Lower leg skin (tissue), 3 donors: ENCODE data around the gene MYO1A.

Experiments used
- CTCF ChIP-seq, 3 donors: fragments of 450-650 bp; IDR thresholded peaks; one replicate each; pipeline ENCODE4 v1.5.1; 2016; ENCODE audit warnings: antibody characterized with exemption in 3 of 3, mild to moderate bottlenecking in 3 of 3, moderate library complexity in 2 of 3
- POLR2A ChIP-seq, 2 donors: fragments of 450-650 bp; IDR thresholded peaks; one replicate each; pipeline ENCODE4 v1.6.1; 2016 to 2017; ENCODE audit warnings: antibody characterized with exemption in 2 of 2, mild to moderate bottlenecking in 1 of 2, moderate library complexity in 1 of 2

- TF ChIP-seq CTCF (IDR thresholded peaks at IDR 0.05) (no peak), POLR2A (IDR thresholded peaks at IDR 0.05) (no peak)
Measured at GRCh38 chr12:57091638-57092528, 42.0 kb upstream of the MYO1A start.
